WTC11 (cell line): ENCODE results near the gene MBLAC2. TPM values are rescaled to one million over a fixed set of nuclear protein-coding genes. Genes with fewer than 3 reads are reported as not detected.

Experiments used
- ATAC-seq: fragments of 200-7000 bp; cut with Tn5 transposase; 2 replicates; pipeline ENCODE4 v1.10.0; 2021; ENCODE audit warnings: mild to moderate bottlenecking, moderate library complexity
- CTCF ChIA-PET: fragments of 300-600 bp; sonication (Branson Sonifier 250); formaldehyde crosslinking; loops from one replicate; lab custom pipeline; 2021; ENCODE audit warnings: antibody characterized with exemption; lab: Charles Lee
- POLR2A ChIA-PET: fragments of 350-600 bp; sonication (Branson Sonifier 250); formaldehyde crosslinking; loops from one replicate; lab custom pipeline; 2021; ENCODE audit warnings: antibody characterized with exemption; lab: Charles Lee
- DNase-seq: peaks from one replicate; pipeline ENCODE4 v3.0.0; 2021; ENCODE audit warnings: low spot score
- H3K27ac Mint-ChIP-seq: 2 replicates; pipeline ENCODE4 v1.8.0; 2021; ENCODE audit warnings: mixed read lengths
- H3K27me3 Mint-ChIP-seq: 2 replicates; pipeline ENCODE4 v1.8.0; 2021; ENCODE audit warnings: low read depth, mild to moderate bottlenecking, moderate library complexity, mixed read lengths
- H3K36me3 Mint-ChIP-seq: 2 replicates; pipeline ENCODE4 v1.8.0; 2021; ENCODE audit warnings: mixed read lengths
- H3K4me1 Mint-ChIP-seq: 2 replicates; pipeline ENCODE4 v1.8.0; 2022; ENCODE audit warnings: mixed read lengths
- H3K4me3 Mint-ChIP-seq: 2 replicates; pipeline ENCODE4 v1.8.0; 2021; ENCODE audit warnings: mild to moderate bottlenecking, moderate library complexity, mixed read lengths
- H3K9me3 Mint-ChIP-seq: 2 replicates; pipeline ENCODE4 v1.8.0; 2021; ENCODE audit warnings: mixed read lengths
- CREB1 ChIP-seq: sonication (generic); formaldehyde crosslinking; IDR thresholded peaks from 2 replicates; pipeline ENCODE4 v1.8.0; 2023; ENCODE audit warnings: mild to moderate bottlenecking, missing genetic modification reagents
- ESRRA ChIP-seq: sonication (generic); formaldehyde crosslinking; IDR thresholded peaks from 2 replicates; pipeline ENCODE4 v1.8.1; 2022; ENCODE audit warnings: mild to moderate bottlenecking, missing genetic modification reagents, borderline replicate concordance
- GABPB1 ChIP-seq: sonication (generic); formaldehyde crosslinking; IDR thresholded peaks from 2 replicates; pipeline ENCODE4 v1.8.1; 2023; ENCODE audit warnings: mild to moderate bottlenecking, missing genetic modification reagents
- GTF2I ChIP-seq: fragments of 250-450 bp; sonication (Bioruptor Pico); conservative IDR thresholded peaks from 2 replicates; pipeline ENCODE4 v1.4.0; 2021; ENCODE audit warnings: mild to moderate bottlenecking
- JUN ChIP-seq: sonication (generic); formaldehyde crosslinking; IDR thresholded peaks from 2 replicates; pipeline ENCODE4 v1.8.0; 2023; ENCODE audit warnings: mild to moderate bottlenecking, missing genetic modification reagents
- OVOL2 ChIP-seq: fragments of 250-450 bp; sonication (Bioruptor Pico); IDR thresholded peaks from 2 replicates; pipeline ENCODE4 v1.9.0; 2021; ENCODE audit warnings: mild to moderate bottlenecking, borderline replicate concordance
- PRRX2 ChIP-seq: fragments of 250-450 bp; sonication (Bioruptor Pico); IDR thresholded peaks from 2 replicates; pipeline ENCODE4 v1.8.0; 2021; ENCODE audit warnings: mild to moderate bottlenecking
- SOX15 ChIP-seq: fragments of 250-450 bp; sonication (Bioruptor Pico); IDR thresholded peaks from 2 replicates; pipeline ENCODE4 v1.9.0; 2021; ENCODE audit warnings: mild to moderate bottlenecking
- ZNF263 ChIP-seq: sonication (generic); formaldehyde crosslinking; IDR thresholded peaks from 2 replicates; pipeline ENCODE4 v1.8.1; 2022; ENCODE audit warnings: low read depth, mild to moderate bottlenecking, moderate library complexity, missing genetic modification reagents
- ZNF317 ChIP-seq: sonication (generic); formaldehyde crosslinking; IDR thresholded peaks from 2 replicates; pipeline ENCODE4 v1.8.1; 2023; ENCODE audit warnings: low read depth, mild to moderate bottlenecking, moderate library complexity, missing genetic modification reagents, borderline replicate concordance
- ZNF396 ChIP-seq: fragments of 250-450 bp; sonication (Bioruptor Pico); IDR thresholded peaks from 2 replicates; pipeline ENCODE4 v1.8.0; 2021; ENCODE audit warnings: mild to moderate bottlenecking, moderate library complexity, borderline replicate concordance
- ZNF423 ChIP-seq: fragments of 250-450 bp; sonication (Bioruptor Pico); IDR thresholded peaks from 2 replicates; pipeline ENCODE4 v2.1.2; 2022; ENCODE audit warnings: mild to moderate bottlenecking, moderate library complexity
- ZNF671 ChIP-seq: fragments of 250-450 bp; sonication (Bioruptor Pico); IDR thresholded peaks from 2 replicates; pipeline ENCODE4 v1.8.0; 2021; ENCODE audit warnings: mild to moderate bottlenecking
- total RNA-seq: library from RNA; stranded (reverse); gene quantifications from 3 replicates; pipeline ENCODE4 v1.2.3, GENCODE V29; 2021
- TF ChIP-seq, protein P1 (sequence below): sonication (generic); formaldehyde crosslinking; IDR thresholded peaks from 2 replicates; pipeline ENCODE4 v1.8.0; 2023; ENCODE audit warnings: missing genetic modification reagents
- TF ChIP-seq, protein P2 (sequence below): fragments of 250-450 bp; sonication (Bioruptor Pico); IDR thresholded peaks from 2 replicates; pipeline ENCODE4 v1.8.0; 2021; ENCODE audit warnings: mild to moderate bottlenecking
- TF ChIP-seq, protein P3 (sequence below): sonication (generic); formaldehyde crosslinking; IDR thresholded peaks from 2 replicates; pipeline ENCODE4 v1.8.0; 2022; ENCODE audit warnings: missing genetic modification reagents
- TF ChIP-seq, protein P4 (sequence below): sonication (generic); formaldehyde crosslinking; conservative IDR thresholded peaks from 2 replicates; pipeline ENCODE4 v1.8.1; 2022; ENCODE audit warnings: mild to moderate bottlenecking, missing genetic modification reagents
- TF ChIP-seq, protein P5 (sequence below): sonication (generic); formaldehyde crosslinking; IDR thresholded peaks from 2 replicates; pipeline ENCODE4 v1.8.1; 2023; ENCODE audit warnings: mild to moderate bottlenecking, missing genetic modification reagents
- TF ChIP-seq, protein P6 (sequence below): sonication (generic); formaldehyde crosslinking; IDR thresholded peaks from 2 replicates; pipeline ENCODE4 v1.8.0; 2023; ENCODE audit warnings: mild to moderate bottlenecking, missing genetic modification reagents

MBLAC2 gene
- total RNA-seq, 1 experiment from 2014 or later = 5.9 TPM

DNA sequence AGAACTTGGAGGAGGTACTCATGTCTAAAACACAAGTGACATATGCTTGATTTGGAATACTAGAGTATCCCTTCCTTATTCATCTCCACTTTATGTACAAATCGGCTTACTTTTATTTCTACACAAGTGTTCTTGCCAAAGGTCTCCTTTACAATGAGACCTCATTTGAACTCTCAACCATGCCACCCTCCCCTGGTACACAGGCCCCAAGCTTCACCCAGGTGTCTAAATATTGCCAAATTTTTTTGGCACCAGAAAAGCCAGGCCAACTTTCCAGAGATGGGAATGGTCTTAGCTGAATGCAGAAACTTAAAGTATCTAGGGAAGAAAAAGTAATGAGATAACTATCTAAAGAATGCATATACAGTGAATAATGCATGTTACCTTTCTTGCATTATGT lies 35.9 kb upstream of the MBLAC2 start (continued):
- no peak for TF ChIP-seq OVOL2
- TF ChIP-seq ZNF671 = no peak
- no peak for TF ChIP-seq SOX15 (CRISPR knock-in tag)
- no peak for TF ChIP-seq ZNF423 (CRISPR knock-in tag)
- TF ChIP-seq, protein P1, sequence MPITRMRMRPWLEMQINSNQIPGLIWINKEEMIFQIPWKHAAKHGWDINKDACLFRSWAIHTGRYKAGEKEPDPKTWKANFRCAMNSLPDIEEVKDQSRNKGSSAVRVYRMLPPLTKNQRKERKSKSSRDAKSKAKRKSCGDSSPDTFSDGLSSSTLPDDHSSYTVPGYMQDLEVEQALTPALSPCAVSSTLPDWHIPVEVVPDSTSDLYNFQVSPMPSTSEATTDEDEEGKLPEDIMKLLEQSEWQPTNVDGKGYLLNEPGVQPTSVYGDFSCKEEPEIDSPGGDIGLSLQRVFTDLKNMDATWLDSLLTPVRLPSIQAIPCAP (CRISPR knock-in tag) = no peak
- TF ChIP-seq ZNF263 = no peak
- TF ChIP-seq ESRRA = no peak
- TF ChIP-seq, protein P2, sequence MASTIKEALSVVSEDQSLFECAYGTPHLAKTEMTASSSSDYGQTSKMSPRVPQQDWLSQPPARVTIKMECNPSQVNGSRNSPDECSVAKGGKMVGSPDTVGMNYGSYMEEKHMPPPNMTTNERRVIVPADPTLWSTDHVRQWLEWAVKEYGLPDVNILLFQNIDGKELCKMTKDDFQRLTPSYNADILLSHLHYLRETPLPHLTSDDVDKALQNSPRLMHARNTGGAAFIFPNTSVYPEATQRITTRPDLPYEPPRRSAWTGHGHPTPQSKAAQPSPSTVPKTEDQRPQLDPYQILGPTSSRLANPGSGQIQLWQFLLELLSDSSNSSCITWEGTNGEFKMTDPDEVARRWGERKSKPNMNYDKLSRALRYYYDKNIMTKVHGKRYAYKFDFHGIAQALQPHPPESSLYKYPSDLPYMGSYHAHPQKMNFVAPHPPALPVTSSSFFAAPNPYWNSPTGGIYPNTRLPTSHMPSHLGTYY (CRISPR knock-in tag) = no peak
- TF ChIP-seq, protein P3, sequence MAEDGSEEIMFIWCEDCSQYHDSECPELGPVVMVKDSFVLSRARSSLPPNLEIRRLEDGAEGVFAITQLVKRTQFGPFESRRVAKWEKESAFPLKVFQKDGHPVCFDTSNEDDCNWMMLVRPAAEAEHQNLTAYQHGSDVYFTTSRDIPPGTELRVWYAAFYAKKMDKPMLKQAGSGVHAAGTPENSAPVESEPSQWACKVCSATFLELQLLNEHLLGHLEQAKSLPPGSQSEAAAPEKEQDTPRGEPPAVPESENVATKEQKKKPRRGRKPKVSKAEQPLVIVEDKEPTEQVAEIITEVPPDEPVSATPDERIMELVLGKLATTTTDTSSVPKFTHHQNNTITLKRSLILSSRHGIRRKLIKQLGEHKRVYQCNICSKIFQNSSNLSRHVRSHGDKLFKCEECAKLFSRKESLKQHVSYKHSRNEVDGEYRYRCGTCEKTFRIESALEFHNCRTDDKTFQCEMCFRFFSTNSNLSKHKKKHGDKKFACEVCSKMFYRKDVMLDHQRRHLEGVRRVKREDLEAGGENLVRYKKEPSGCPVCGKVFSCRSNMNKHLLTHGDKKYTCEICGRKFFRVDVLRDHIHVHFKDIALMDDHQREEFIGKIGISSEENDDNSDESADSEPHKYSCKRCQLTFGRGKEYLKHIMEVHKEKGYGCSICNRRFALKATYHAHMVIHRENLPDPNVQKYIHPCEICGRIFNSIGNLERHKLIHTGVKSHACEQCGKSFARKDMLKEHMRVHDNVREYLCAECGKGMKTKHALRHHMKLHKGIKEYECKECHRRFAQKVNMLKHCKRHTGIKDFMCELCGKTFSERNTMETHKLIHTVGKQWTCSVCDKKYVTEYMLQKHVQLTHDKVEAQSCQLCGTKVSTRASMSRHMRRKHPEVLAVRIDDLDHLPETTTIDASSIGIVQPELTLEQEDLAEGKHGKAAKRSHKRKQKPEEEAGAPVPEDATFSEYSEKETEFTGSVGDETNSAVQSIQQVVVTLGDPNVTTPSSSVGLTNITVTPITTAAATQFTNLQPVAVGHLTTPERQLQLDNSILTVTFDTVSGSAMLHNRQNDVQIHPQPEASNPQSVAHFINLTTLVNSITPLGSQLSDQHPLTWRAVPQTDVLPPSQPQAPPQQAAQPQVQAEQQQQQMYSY = no peak

DNA sequence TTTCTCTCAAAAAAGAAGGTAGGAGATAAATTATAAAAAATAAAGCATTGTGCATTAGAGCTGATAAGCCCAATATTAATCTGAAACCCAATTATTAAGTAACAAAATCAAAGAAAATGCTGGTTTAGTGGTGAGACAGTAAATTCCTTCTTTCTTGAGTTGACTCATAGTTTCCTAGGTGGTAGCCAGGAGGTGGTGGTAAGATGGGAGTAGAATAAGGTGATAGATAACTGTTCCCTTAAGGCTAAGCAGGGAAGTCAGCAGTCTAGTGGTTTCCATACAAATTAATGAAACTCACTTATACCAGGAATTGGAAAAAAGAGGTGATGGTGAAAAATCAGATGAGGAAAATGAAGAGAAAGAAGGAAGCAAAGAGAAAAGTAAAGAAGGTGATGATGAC lies 31.6 kb upstream of the MBLAC2 start:
- POLR2A ChIA-PET = no interaction called here
- peaks cover 21% of the 10 kb centered on the region for H3K36me3 Mint-ChIP-seq
- no peak for DNase-seq
- no peak for TF ChIP-seq CREB1
- TF ChIP-seq, all 79 proteins: peak for 0
- H3K4me1 Mint-ChIP-seq = no peaks in the 10 kb centered on the region
- no peak overlapping the region for H3K4me3 Mint-ChIP-seq
- no peak for ATAC-seq
- H3K27ac Mint-ChIP-seq = no peak overlapping the region
- no peaks in the 10 kb centered on the region for H3K27me3 Mint-ChIP-seq
- CTCF ChIA-PET = no interaction called here
- no peaks in the 10 kb centered on the region for H3K9me3 Mint-ChIP-seq

DNA sequence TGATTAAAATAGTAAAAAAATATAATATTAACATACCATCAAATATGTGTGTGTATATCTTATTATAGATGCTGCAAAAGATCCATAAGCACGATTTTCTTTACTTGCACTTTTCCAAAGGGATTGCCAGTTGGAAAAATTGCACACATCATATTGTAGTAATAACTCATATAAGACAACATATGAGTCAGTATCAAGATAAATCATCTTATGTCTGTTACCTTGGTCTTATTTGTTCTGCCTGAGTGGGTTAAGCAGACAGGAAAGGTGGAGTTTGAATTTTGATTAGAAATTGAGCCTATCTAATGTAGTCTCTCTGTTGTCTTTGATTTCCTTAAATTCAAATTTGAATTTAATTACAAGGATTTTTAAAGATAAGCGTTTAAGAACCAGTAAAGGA lies 30.2 kb upstream of the MBLAC2 start:
- Mint-ChIP-seq H3K4me1 (no peaks in the 10 kb centered on the region), H3K27me3 (no peaks in the 10 kb centered on the region), H3K36me3 (peaks cover 21% of the 10 kb centered on the region), H3K9me3 (no peaks in the 10 kb centered on the region), H3K27ac (no peak overlapping the region), H3K4me3 (no peak overlapping the region)
- DNase-seq (no peak), ATAC-seq (no peak)
- ChIA-PET CTCF (no interaction called here), POLR2A (no interaction called here)
- TF ChIP-seq, protein P4, sequence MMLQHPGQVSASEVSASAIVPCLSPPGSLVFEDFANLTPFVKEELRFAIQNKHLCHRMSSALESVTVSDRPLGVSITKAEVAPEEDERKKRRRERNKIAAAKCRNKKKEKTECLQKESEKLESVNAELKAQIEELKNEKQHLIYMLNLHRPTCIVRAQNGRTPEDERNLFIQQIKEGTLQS (CRISPR knock-in tag) = no peak
- TF ChIP-seq ZNF396 (CRISPR knock-in tag) = no peak
- TF ChIP-seq PRRX2 (CRISPR knock-in tag) = no peak
- TF ChIP-seq, protein P2 (CRISPR knock-in tag) = no peak
- TF ChIP-seq, protein P5, sequence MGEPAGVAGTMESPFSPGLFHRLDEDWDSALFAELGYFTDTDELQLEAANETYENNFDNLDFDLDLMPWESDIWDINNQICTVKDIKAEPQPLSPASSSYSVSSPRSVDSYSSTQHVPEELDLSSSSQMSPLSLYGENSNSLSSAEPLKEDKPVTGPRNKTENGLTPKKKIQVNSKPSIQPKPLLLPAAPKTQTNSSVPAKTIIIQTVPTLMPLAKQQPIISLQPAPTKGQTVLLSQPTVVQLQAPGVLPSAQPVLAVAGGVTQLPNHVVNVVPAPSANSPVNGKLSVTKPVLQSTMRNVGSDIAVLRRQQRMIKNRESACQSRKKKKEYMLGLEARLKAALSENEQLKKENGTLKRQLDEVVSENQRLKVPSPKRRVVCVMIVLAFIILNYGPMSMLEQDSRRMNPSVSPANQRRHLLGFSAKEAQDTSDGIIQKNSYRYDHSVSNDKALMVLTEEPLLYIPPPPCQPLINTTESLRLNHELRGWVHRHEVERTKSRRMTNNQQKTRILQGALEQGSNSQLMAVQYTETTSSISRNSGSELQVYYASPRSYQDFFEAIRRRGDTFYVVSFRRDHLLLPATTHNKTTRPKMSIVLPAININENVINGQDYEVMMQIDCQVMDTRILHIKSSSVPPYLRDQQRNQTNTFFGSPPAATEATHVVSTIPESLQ (CRISPR knock-in tag) = no peak
- no peak for TF ChIP-seq GTF2I (CRISPR knock-in tag)
- TF ChIP-seq, protein P6, sequence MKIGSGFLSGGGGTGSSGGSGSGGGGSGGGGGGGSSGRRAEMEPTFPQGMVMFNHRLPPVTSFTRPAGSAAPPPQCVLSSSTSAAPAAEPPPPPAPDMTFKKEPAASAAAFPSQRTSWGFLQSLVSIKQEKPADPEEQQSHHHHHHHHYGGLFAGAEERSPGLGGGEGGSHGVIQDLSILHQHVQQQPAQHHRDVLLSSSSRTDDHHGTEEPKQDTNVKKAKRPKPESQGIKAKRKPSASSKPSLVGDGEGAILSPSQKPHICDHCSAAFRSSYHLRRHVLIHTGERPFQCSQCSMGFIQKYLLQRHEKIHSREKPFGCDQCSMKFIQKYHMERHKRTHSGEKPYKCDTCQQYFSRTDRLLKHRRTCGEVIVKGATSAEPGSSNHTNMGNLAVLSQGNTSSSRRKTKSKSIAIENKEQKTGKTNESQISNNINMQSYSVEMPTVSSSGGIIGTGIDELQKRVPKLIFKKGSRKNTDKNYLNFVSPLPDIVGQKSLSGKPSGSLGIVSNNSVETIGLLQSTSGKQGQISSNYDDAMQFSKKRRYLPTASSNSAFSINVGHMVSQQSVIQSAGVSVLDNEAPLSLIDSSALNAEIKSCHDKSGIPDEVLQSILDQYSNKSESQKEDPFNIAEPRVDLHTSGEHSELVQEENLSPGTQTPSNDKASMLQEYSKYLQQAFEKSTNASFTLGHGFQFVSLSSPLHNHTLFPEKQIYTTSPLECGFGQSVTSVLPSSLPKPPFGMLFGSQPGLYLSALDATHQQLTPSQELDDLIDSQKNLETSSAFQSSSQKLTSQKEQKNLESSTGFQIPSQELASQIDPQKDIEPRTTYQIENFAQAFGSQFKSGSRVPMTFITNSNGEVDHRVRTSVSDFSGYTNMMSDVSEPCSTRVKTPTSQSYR (CRISPR knock-in tag) = no peak
- no peak for TF ChIP-seq ZNF317 (CRISPR knock-in tag)
- TF ChIP-seq JUN = no peak
- TF ChIP-seq GABPB1 = no peak
